Caco-2 (cell line): Measurements from ENCODE around the gene HACD1. TPM values are rescaled to one million over a fixed set of nuclear protein-coding genes. Genes with fewer than 3 reads are reported as not detected.

Experiments used
- BruUV-seq: library from RNA; stranded (reverse); fragments of 400-500 nt; replicated peaks from 2 replicates; lab custom pipeline; 2021; lab: Mats Ljungman, UMichigan
- CTCF ChIA-PET: fragments of 300-600 bp; sonication (Branson Sonifier 250); formaldehyde crosslinking; loops from one replicate; lab custom pipeline; 2022; ENCODE audit warnings: antibody characterized with exemption; lab: Charles Lee
- POLR2A ChIA-PET: fragments of 300-600 bp; sonication (Branson Sonifier 250); formaldehyde crosslinking; loops from one replicate; lab custom pipeline; 2022; ENCODE audit warnings: antibody characterized with exemption; lab: Charles Lee
- DNase-seq, 2 experiments: peaks; one replicate each; pipeline versions ENCODE4 v3.0.0 to v3.0.0-alpha.2; 2020 to 2022
- H3K27me3 ChIP-seq: replicated peaks from 2 replicates; pipeline ENCODE4 v1.6.0; 2011; ENCODE audit warnings: low read length; ENCODE audit not compliant: control insufficient read depth, insufficient read depth
- H3K36me3 ChIP-seq: 2 replicates; pipeline ENCODE4 v1.5.1; 2011; ENCODE audit warnings: low read length; ENCODE audit not compliant: control insufficient read depth, insufficient read depth
- H3K4me1 ChIP-seq: fragments of 250-450 bp; sonication (Bioruptor Pico); 2 replicates; pipeline ENCODE4 v1.5.1; 2020; ENCODE audit warnings: mild to moderate bottlenecking
- H3K4me3 ChIP-seq: 2 replicates; pipeline ENCODE4 v1.5.1; 2011; ENCODE audit warnings: low read depth, mild to moderate bottlenecking, control low read depth, low read length
- H3K9me3 ChIP-seq: fragments of 250-450 bp; sonication (Bioruptor Pico); 2 replicates; pipeline ENCODE4 v1.5.1; 2020; ENCODE audit warnings: mild to moderate bottlenecking, moderate library complexity
- H3K27ac Mint-ChIP-seq: one replicate; pipeline ENCODE4 v1.8.0; 2022; ENCODE audit warnings: mixed read lengths; ENCODE audit not compliant: unreplicated experiment
- H3K27me3 Mint-ChIP-seq: one replicate; pipeline ENCODE4 v1.8.0; 2022; ENCODE audit warnings: mixed read lengths; ENCODE audit not compliant: insufficient read depth, unreplicated experiment
- H3K36me3 Mint-ChIP-seq: one replicate; pipeline ENCODE4 v1.8.0; 2022; ENCODE audit warnings: mild to moderate bottlenecking, mixed read lengths; ENCODE audit not compliant: insufficient read depth, unreplicated experiment
- H3K4me1 Mint-ChIP-seq: one replicate; pipeline ENCODE4 v1.8.0; 2022; ENCODE audit warnings: low read depth, mixed read lengths; ENCODE audit not compliant: unreplicated experiment
- H3K4me3 Mint-ChIP-seq: one replicate; pipeline ENCODE4 v1.8.0; 2022; ENCODE audit warnings: mild to moderate bottlenecking, moderate library complexity, mixed read lengths; ENCODE audit not compliant: unreplicated experiment
- H3K9me3 Mint-ChIP-seq: one replicate; pipeline ENCODE4 v1.8.0; 2022; ENCODE audit warnings: mixed read lengths; ENCODE audit not compliant: unreplicated experiment
- intact Hi-C: fragments of 100-400 bp; cut with micrococcal nuclease; formaldehyde crosslinking; loops from one replicate; pipeline ENCODE4 v1.10.0; 2022; ENCODE audit not compliant: unreplicated experiment
- total RNA-seq: library from RNA; stranded (reverse); gene quantifications from 2 replicates; pipeline ENCODE4 v1.2.3, GENCODE V29; 2022
- TF ChIP-seq, protein P1 (sequence below), 2 experiments: fragments of 200-600 bp in 1 of 2; IDR thresholded peaks; 1 replicate in 1 of 2; 2 replicates in 1 of 2; pipeline versions ENCODE4 v1.5.1 to v1.8.0; 2011 to 2022; ENCODE audit warnings: antibody characterized with exemption in 1 of 2, control low read depth in 1 of 2, inconsistent platforms in 1 of 2, low read depth in 1 of 2, low read length in 1 of 2, mild to moderate bottlenecking in 1 of 2, moderate library complexity in 1 of 2; ENCODE audit not compliant: insufficient read depth in 1 of 2, severe bottlenecking in 1 of 2, unreplicated experiment in 1 of 2

The HACD1 gene
- total RNA-seq, 1 experiment from 2014 or later, result 47.8 TPM

- no peaks in the 10 kb centered on the region for H3K4me1 ChIP-seq
- H3K27ac Mint-ChIP-seq, result no peak overlapping the region
- intact Hi-C loops, result no loop called here
- no peak overlapping the region for H3K4me3 ChIP-seq
- H3K36me3 Mint-ChIP-seq, result no peaks in the 10 kb centered on the region
- CTCF ChIA-PET, result interaction anchor here (0.6 kb wide), 1 partner anchor 551 kb away, joined by 3 read pairs; no protein-coding TSS in a partner anchor
- H3K4me1 Mint-ChIP-seq, result peaks cover 6% of the 10 kb centered on the region
- no TSS peak for BruUV-seq
- H3K36me3 ChIP-seq, result no peaks in the 10 kb centered on the region
- POLR2A ChIA-PET, result no interaction called here
- no peak for DNase-seq
- H3K9me3 ChIP-seq, result no peaks in the 10 kb centered on the region
- no peaks in the 10 kb centered on the region for H3K9me3 Mint-ChIP-seq
- no peaks in the 10 kb centered on the region for H3K27me3 ChIP-seq
- H3K4me3 Mint-ChIP-seq, result no peak overlapping the region
- H3K27me3 Mint-ChIP-seq, result no peaks in the 10 kb centered on the region
- TF ChIP-seq, protein P1, sequence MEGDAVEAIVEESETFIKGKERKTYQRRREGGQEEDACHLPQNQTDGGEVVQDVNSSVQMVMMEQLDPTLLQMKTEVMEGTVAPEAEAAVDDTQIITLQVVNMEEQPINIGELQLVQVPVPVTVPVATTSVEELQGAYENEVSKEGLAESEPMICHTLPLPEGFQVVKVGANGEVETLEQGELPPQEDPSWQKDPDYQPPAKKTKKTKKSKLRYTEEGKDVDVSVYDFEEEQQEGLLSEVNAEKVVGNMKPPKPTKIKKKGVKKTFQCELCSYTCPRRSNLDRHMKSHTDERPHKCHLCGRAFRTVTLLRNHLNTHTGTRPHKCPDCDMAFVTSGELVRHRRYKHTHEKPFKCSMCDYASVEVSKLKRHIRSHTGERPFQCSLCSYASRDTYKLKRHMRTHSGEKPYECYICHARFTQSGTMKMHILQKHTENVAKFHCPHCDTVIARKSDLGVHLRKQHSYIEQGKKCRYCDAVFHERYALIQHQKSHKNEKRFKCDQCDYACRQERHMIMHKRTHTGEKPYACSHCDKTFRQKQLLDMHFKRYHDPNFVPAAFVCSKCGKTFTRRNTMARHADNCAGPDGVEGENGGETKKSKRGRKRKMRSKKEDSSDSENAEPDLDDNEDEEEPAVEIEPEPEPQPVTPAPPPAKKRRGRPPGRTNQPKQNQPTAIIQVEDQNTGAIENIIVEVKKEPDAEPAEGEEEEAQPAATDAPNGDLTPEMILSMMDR (IDR thresholded peaks at IDR 0.05; ENCODE audit: insufficient read depth in 1 of 2, low read depth in 1 of 2, low read length in 1 of 2, severe bottlenecking in 1 of 2, unreplicated experiment in 1 of 2), result no peak
Measured at GRCh38 chr10:17548162-17548561, 69.0 kb downstream of the HACD1 start.

GRCh38 chr10:17547060-17547459 lies 70.1 kb downstream of the HACD1 start:
- Mint-ChIP-seq H3K27ac (no peak overlapping the region), H3K4me1 (peaks cover 6% of the 10 kb centered on the region), H3K9me3 (no peaks in the 10 kb centered on the region), H3K4me3 (no peak overlapping the region), H3K36me3 (no peaks in the 10 kb centered on the region), H3K27me3 (no peaks in the 10 kb centered on the region)
- DNase-seq, result no peak
- TF ChIP-seq, protein P1 (IDR thresholded peaks at IDR 0.05; ENCODE audit: insufficient read depth in 1 of 2, low read depth in 1 of 2, low read length in 1 of 2, severe bottlenecking in 1 of 2, unreplicated experiment in 1 of 2), result no peak
- BruUV-seq, result no TSS peak
- H3K36me3 ChIP-seq, result no peaks in the 10 kb centered on the region
- H3K9me3 ChIP-seq, result no peaks in the 10 kb centered on the region
- H3K27me3 ChIP-seq, result no peaks in the 10 kb centered on the region
- ChIA-PET CTCF (no interaction called here), POLR2A (interaction anchor here (0.6 kb wide), 1 partner anchor 19 kb away, joined by 4 read pairs; no protein-coding TSS in a partner anchor)
- no peak overlapping the region for H3K4me3 ChIP-seq
- intact Hi-C loops, result no loop called here
- no peaks in the 10 kb centered on the region for H3K4me1 ChIP-seq

DNA sequence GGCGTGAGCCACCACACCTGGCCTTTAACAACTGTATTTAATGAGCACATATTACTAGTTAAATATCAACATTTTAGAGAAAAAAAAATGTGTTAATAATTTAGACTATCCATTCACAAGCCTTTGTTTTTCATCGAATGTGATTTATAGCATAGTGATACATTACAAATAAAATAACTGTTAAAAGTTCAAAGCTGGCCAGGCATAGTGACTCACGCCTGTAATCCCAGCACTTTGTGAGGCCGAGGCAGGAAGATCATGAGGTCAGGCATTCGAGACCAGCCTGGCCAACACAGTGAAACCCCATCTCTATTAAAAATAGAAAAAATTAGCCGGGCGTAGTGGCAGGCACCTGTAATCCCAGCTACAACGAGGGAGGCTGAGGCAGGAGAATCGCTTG lies 72.7 kb downstream of the HACD1 start:
- Mint-ChIP-seq H3K36me3 (no peaks in the 10 kb centered on the region), H3K27me3 (peaks cover 6% of the 10 kb centered on the region), H3K27ac (no peak overlapping the region), H3K4me3 (no peak overlapping the region), H3K4me1 (peaks cover 6% of the 10 kb centered on the region), H3K9me3 (peaks cover 5% of the 10 kb centered on the region)
- no TSS peak for BruUV-seq
- CTCF ChIA-PET, result no interaction called here
- intact Hi-C loops, result no loop called here
- Histone ChIP-seq H3K4me3 (no peak overlapping the region), H3K9me3 (0 out of 2 replicates have a peak, but pooled peaks cover 4% of the 10 kb centered on the region), H3K27me3 (no peaks in the 10 kb centered on the region), H3K4me1 (no peaks in the 10 kb centered on the region), H3K36me3 (no peaks in the 10 kb centered on the region)
- no peak for DNase-seq
- POLR2A ChIA-PET, result no interaction called here
- TF ChIP-seq, protein P1 (IDR thresholded peaks at IDR 0.05; ENCODE audit: insufficient read depth in 1 of 2, low read depth in 1 of 2, low read length in 1 of 2, severe bottlenecking in 1 of 2, unreplicated experiment in 1 of 2), result no peak

Other genes starting within 250 kb of the HACD1 start
- gene ST8SIA6, start 162.8 kb downstream of the HACD1 start, total RNA-seq, result 0.16 TPM in 1 of 2 replicates, not detected in the other
- gene STAM, start 26.8 kb upstream of the HACD1 start, total RNA-seq, result 51.9 and 59.1 TPM in 2 replicates
- gene TMEM236, start 134.8 kb upstream of the HACD1 start, total RNA-seq, result 0.60 and 0.64 TPM in 2 replicates
- 0.05 TPM in 2 replicates for gene MRC1, start 192.0 kb upstream of the HACD1 start, total RNA-seq